ENCODE measurements around the gene RNF182. TPM values are rescaled to one million over a fixed set of nuclear protein-coding genes. Genes with fewer than 3 reads are reported as not detected.

The RNF182 gene
- polyA plus RNA-seq, 1 donor from 2014 or later: not detected

DNA sequence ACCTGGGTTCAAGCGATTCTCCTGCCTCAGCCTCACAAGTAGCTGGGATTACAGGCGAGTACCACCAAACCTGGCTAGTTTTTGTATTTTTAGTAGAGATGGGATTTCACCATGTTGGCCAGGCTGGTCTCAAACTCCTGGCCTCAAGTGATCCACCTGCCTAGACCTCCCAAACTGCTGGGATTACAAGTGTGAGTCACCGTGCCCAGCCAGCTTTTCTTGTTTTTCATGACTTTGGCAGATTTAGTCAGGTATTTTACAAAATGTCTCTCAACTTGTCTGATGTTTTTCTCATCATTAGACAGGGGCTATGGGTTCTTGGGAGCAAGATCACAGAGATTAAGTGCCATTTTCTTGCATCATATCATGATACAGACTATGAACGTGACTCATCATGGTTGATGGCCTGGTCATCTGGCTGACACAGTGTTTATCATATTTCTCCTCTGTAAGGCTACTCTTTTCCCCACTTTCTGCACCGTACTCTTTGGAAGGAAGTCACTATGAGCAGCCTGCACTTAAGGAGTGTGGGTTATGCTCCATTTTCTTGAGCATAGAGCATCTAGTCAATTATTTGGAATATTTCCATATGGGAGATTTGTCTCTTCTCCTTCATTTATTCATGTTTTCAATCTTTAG lies 67.8 kb downstream of the RNF182 start:
- Mint-ChIP-seq H3K4me1 (no peaks in the 10 kb centered on the region), H3K9me3 (no peaks in the 10 kb centered on the region), H3K27me3 (peaks cover 11% of the 10 kb centered on the region), H3K4me3 (no peak overlapping the region), H3K27ac (no peak overlapping the region), H3K36me3 (no peaks in the 10 kb centered on the region)

DNA sequence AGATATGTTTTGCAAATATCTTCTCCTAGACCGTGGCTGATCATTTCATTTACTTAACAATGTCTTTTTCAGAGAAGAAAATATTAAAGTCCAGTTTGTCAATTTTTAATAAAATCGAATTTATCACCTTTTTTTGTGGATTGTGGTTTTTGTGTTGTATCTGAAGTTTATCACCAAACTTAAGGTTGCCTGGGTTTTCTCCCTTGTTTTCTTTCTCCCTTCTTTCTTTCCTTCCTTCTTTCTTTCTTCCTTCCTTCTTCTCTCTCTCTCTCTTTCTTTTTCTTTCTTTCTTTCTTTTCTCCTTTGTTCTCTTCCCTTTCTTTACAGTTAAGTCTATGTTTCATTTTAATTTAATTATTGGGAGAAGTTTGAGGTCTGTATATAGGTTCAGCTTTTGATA lies 68.7 kb downstream of the RNF182 start:
- no peaks in the 10 kb centered on the region for H3K36me3 Mint-ChIP-seq
- peaks cover 14% of the 10 kb centered on the region for H3K27me3 Mint-ChIP-seq
- no peak overlapping the region for H3K4me3 Mint-ChIP-seq
- H3K4me1 Mint-ChIP-seq: no peaks in the 10 kb centered on the region
- H3K27ac Mint-ChIP-seq: no peak overlapping the region
- no peaks in the 10 kb centered on the region for H3K9me3 Mint-ChIP-seq

DNA sequence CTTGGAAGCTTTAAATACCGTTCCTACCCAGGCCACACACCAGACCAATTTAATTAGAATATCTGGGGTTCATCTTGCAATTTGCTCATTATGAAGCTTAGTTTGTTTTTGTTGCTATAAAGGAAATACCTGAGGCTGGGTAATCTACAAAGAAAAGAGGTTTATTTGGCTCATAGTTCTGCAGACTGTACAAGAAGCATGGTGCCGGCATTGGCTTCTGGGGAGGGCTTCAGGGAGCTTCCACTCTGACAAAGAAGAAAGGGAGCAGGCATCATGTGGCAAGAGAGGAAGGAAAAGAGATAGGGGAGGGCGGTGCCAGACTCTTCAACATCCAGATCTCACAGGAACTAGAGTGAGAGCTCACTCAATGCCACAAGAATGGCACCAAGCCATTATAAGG lies 73.6 kb downstream of the RNF182 start:
- H3K4me3 Mint-ChIP-seq: peak overlapping the region in 1 of 4 donors; percentile 29

DNA sequence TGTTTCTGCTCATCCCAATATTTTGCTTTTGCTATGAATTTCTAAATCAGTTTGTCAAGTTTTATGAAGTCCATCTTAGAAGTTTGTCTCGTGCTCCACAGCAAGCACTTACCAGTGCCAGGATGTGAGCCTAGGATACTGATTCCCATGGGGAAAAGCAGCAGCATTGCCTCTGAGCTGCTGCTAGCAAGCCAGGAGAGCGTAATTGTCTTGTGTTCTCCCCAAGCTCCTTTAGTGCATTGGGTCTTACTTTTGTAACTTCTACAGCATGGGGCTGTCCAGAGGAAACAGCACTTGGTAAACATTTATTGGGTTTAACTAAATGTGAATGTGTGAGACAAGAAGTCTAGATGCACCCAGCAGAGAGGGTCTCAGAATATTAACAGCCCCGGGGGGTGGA lies 76.1 kb downstream of the RNF182 start:
- H3K9me3 Mint-ChIP-seq: peaks cover 0 to 3% (median 0%) of the 10 kb centered on the region in 3 donors
- H3K36me3 Mint-ChIP-seq: no peaks in the 10 kb centered on the region
- H3K27ac Mint-ChIP-seq: no peak overlapping the region
- peaks cover 10% of the 10 kb centered on the region for H3K27me3 Mint-ChIP-seq
- H3K4me1 Mint-ChIP-seq: no peaks in the 10 kb centered on the region
- no peak overlapping the region for H3K4me3 Mint-ChIP-seq

More for the DNA sequence above, 73.6 kb downstream of the RNF182 start:
- Mint-ChIP-seq H3K4me1 (no peaks in the 10 kb centered on the region), H3K36me3 (no peaks in the 10 kb centered on the region), H3K27ac (no peak overlapping the region), H3K27me3 (peaks cover 13% of the 10 kb centered on the region), H3K9me3 (no peaks in the 10 kb centered on the region)

DNA sequence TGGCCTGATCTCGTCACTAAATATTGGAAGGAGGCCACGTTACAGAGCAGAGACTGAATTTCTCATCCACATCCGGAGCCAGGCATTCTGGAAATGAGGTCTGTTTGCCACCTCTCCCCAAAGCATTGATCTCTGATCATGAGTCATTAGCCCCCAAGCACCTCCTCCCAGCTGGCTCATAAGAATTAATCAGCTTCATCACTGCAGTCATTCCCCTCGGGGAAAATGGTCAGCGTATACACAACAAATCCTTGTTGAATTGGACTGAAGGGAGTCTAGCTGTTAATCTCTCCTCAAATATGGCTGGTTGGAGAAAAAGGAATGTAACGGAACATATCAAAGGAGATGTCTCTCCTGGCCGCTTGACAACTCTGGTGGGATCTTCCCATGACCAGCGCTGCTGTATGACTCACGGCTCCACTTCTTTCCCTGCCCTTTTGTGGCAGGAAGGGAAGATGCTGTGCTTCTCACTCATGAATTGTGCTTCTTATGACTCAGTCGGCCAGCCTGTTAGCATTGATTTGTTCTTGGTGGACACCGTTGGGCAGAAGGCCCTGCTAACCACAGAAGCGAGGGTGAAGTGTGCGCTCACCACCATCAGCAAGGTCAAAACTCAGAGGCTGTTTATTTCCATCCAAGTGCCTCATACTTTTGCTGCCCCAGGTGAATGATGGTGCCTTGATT lies 76.7 kb downstream of the RNF182 start:
- Mint-ChIP-seq H3K9me3 (peaks cover 0 to 3% (median 0%) of the 10 kb centered on the region in 3 donors), H3K27me3 (peaks cover 6% of the 10 kb centered on the region), H3K4me3 (no peak overlapping the region), H3K36me3 (no peaks in the 10 kb centered on the region), H3K4me1 (no peaks in the 10 kb centered on the region), H3K27ac (peak overlapping the region in 1 of 3 donors; percentile 13)

GRCh38 chr6:14002176-14002947 lies 77.6 kb downstream of the RNF182 start:
- peaks cover 5% of the 10 kb centered on the region for H3K27me3 Mint-ChIP-seq
- no peaks in the 10 kb centered on the region for H3K36me3 Mint-ChIP-seq
- H3K4me3 Mint-ChIP-seq: no peak overlapping the region
- no peaks in the 10 kb centered on the region for H3K4me1 Mint-ChIP-seq
- no peak overlapping the region for H3K27ac Mint-ChIP-seq
- H3K9me3 Mint-ChIP-seq: peaks cover 0 to 3% (median 0%) of the 10 kb centered on the region in 3 donors

DNA sequence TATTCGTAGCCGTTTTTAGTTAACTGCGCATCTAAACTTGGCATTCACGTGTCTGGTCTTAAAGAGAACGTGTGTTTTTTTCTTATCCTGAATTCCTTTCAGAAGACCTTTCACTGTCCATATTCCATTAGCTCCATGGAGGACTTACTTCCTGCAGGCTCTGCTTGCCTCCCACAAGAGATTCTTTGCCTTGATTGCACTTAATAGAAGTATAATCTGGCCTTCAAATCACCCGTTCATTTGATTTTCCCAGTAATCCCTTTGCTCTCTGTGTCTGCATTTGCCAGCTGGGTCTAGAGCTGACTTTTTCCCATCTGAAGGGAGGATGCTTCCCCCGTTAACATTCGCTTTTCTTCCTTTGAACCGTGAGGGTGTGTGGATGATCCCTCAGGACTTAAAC lies 79.5 kb downstream of the RNF182 start:
- peak overlapping the region in 1 of 3 donors; percentile 40 for H3K27ac Mint-ChIP-seq
- no peaks in the 10 kb centered on the region for H3K36me3 Mint-ChIP-seq
- peaks cover 6% of the 10 kb centered on the region for H3K27me3 Mint-ChIP-seq
- H3K4me1 Mint-ChIP-seq: no peaks in the 10 kb centered on the region
- peaks cover 0 to 3% (median 0%) of the 10 kb centered on the region in 3 donors for H3K9me3 Mint-ChIP-seq
- no peak overlapping the region for H3K4me3 Mint-ChIP-seq

DNA sequence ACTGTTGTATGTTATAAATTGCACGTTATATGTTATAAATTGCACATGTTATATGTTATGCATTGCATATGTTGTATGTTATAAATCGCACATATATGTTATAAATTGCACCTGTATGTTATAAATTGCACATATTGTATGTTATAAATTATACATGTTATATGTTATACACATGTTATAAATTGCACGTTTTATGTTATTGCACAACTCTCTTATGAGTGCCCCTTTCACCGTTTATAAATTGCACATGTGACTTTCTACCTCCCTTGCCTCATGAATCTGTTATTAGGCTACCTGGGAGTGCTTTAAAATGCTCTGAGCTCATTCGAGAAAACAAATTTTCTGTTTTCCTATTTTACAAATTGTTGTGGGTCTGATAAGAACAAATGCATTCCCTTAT lies 84.1 kb downstream of the RNF182 start:
- Mint-ChIP-seq H3K36me3 (no peaks in the 10 kb centered on the region), H3K27me3 (peaks cover 6% of the 10 kb centered on the region), H3K4me3 (no peak overlapping the region), H3K27ac (no peak overlapping the region), H3K4me1 (no peaks in the 10 kb centered on the region), H3K9me3 (peaks cover 0 to 6% (median 2%) of the 10 kb centered on the region in 3 donors)

GRCh38 chr6:14009431-14009830 lies 84.7 kb downstream of the RNF182 start:
- Mint-ChIP-seq H3K27ac (no peak overlapping the region), H3K27me3 (peaks cover 7% of the 10 kb centered on the region), H3K4me3 (no peak overlapping the region), H3K36me3 (no peaks in the 10 kb centered on the region), H3K4me1 (no peaks in the 10 kb centered on the region), H3K9me3 (peaks cover 0 to 8% (median 1%) of the 10 kb centered on the region in 3 donors)

DNA sequence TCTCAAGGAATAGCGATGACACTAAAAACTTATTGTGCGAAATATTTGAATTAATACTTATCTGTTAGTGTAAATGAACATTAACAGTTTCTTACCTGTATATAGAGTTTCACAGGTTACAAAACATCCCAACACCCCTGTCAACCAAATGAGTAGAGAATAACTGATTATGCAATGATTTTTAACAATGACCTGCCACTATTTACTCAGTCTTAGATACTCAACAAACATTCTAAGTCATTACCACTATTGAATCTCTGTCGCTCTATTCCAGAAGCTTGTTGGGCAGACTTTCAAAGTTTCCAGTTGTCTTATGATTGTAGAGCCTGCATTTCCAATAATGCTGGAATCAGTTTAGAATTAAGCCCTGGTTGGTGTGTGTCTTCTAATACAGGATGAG lies 85.5 kb downstream of the RNF182 start:
- no peaks in the 10 kb centered on the region for H3K36me3 Mint-ChIP-seq
- no peak overlapping the region for H3K4me3 Mint-ChIP-seq
- peaks cover 11% of the 10 kb centered on the region for H3K27me3 Mint-ChIP-seq
- no peak overlapping the region for H3K27ac Mint-ChIP-seq
- H3K4me1 Mint-ChIP-seq: no peaks in the 10 kb centered on the region
- peaks cover 0 to 10% (median 2%) of the 10 kb centered on the region in 3 donors for H3K9me3 Mint-ChIP-seq

- H3K27ac Mint-ChIP-seq: no peak overlapping the region
- H3K27me3 Mint-ChIP-seq: peaks cover 15% of the 10 kb centered on the region
- H3K4me1 Mint-ChIP-seq: no peaks in the 10 kb centered on the region
- peaks cover 0 to 10% (median 2%) of the 10 kb centered on the region in 3 donors for H3K9me3 Mint-ChIP-seq
- no peak overlapping the region for H3K4me3 Mint-ChIP-seq
- H3K36me3 Mint-ChIP-seq: no peaks in the 10 kb centered on the region
Measured at GRCh38 chr6:14012313-14013030, 87.7 kb downstream of the RNF182 start.

GRCh38 chr6:14015964-14016363 lies 91.2 kb downstream of the RNF182 start:
- no peaks in the 10 kb centered on the region for H3K36me3 Mint-ChIP-seq
- no peak overlapping the region for H3K4me3 Mint-ChIP-seq
- peaks cover 0 to 10% (median 2%) of the 10 kb centered on the region in 3 donors for H3K9me3 Mint-ChIP-seq
- H3K27ac Mint-ChIP-seq: no peak overlapping the region
- H3K27me3 Mint-ChIP-seq: peaks cover 10% of the 10 kb centered on the region
- H3K4me1 Mint-ChIP-seq: no peaks in the 10 kb centered on the region

DNA sequence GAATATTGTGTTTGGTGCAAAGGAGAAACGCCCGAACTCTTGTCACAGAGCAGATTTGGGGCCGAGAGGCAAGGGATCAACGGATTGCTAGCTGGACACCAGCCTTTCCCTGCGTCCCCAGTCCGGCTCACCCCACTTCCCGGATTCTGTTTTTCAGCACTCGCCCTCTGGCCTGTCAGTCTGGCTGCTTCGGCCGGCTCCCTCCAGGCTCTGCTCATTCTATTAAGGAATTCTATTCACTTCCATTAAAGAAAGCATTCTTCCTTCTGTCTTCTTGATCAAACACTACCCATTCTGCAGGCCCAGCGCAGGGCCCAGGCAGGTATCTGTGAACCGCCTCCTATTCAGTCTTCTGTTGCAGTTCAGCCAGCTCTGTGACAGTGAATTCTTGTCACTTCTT lies 91.7 kb downstream of the RNF182 start:
- Mint-ChIP-seq H3K4me1 (no peaks in the 10 kb centered on the region), H3K4me3 (no peak overlapping the region), H3K9me3 (peaks cover 0 to 10% (median 2%) of the 10 kb centered on the region in 3 donors), H3K27me3 (peaks cover 10% of the 10 kb centered on the region), H3K27ac (no peak overlapping the region), H3K36me3 (no peaks in the 10 kb centered on the region)

DNA sequence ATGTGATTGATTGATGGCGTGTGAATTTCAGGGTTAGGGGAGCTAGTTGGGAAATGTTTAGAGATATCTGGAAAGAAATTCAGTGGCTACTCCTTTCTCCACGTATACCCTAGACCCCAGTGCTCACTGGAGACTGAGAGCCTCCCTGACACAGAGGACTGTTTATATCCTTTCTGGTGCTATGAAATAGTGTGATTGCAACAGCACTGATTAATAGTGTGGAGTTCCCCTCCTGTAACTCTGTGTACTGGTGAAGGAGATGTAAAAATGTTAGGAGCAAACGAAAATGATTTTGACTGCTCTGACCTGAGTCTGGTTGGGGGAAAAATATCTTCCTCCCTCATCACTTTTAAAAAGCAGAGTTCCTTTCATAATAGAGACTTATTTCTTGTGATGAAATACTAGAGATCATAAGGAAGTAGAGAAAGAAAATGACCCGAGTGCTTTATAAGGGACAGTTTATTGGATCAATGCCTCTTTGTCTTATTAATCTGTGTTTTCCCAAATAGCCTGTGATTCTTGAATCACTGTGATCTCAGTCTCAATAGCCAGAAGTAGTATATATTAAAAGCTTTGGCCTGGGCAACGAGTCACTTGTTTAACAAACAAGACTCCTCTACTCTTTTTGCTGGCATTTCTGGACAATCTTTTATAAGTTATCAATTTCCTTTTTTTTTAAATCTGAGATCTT lies 92.3 kb downstream of the RNF182 start:
- H3K4me3 Mint-ChIP-seq: no peak overlapping the region
- no peak overlapping the region for H3K27ac Mint-ChIP-seq
- peaks cover 10% of the 10 kb centered on the region for H3K27me3 Mint-ChIP-seq
- H3K4me1 Mint-ChIP-seq: no peaks in the 10 kb centered on the region
- H3K36me3 Mint-ChIP-seq: no peaks in the 10 kb centered on the region
- H3K9me3 Mint-ChIP-seq: peaks cover 0 to 6% (median 2%) of the 10 kb centered on the region in 3 donors
